Measurements from ENCODE around the gene CFAP221. TPM values are rescaled to one million over a fixed set of nuclear protein-coding genes. Genes with fewer than 3 reads are reported as not detected.

The CFAP221 gene
- total and polyA plus RNA-seq, 2 experiments from 2014 or later = 0.42 to 0.65 TPM

DNA sequence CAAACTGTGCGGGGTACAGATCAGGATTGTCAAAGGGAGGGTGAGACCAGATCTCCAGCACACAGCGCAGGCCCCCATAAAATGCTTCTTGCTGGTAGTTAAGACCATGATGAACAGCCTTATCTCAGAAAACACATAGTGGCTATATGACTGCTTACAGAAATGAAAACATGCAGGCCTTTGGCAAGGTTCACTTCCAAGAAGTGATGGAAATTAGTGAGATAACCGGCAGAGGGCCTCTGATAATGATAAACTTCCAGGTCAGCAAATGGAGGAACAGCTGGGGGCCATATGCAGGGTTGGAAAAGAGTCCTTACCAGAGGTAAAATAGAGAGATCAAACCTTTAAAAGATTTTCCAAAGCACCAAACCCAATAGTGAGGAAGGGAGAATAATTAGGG lies 46.6 kb downstream of the CFAP221 start:
- Mint-ChIP-seq H3K36me3 (ENCODE audit: low read depth) (no peaks in the 10 kb centered on the region), H3K9me3 (no peaks in the 10 kb centered on the region), H3K4me3 (no peak overlapping the region), H3K4me1 (peaks cover 2% of the 10 kb centered on the region; the same call in 2 of the 3 replicates), H3K27ac (no peak overlapping the region), H3K27me3 (ENCODE audit: insufficient read depth, low read depth, poor library complexity) (peaks cover 2% of the 10 kb centered on the region)
- Histone ChIP-seq H2AFZ (peak overlapping the region; percentile 63; the same call in 1 of the 2 replicates), H3F3A (replicated peaks; ENCODE audit: low read depth) (no peaks in the 10 kb centered on the region), H3K4me1 (ENCODE audit: insufficient read depth) (no peaks in the 10 kb centered on the region), H3K27ac (ENCODE audit: low read depth) (no peak overlapping the region), H3K36me3 (ENCODE audit: insufficient read depth) (no peaks in the 10 kb centered on the region), H3K4me3 (no peak overlapping the region), H3K27me3 (ENCODE audit: insufficient read depth) (no peaks in the 10 kb centered on the region), H4K20me1 (replicated peaks; ENCODE audit: insufficient read depth) (no peaks in the 10 kb centered on the region), H3K79me2 (replicated peaks; ENCODE audit: insufficient read depth) (no peaks in the 10 kb centered on the region), H3K9me2 (ENCODE audit: insufficient read depth) (0 out of 2 replicates have a peak, but pooled peaks cover 1% of the 10 kb centered on the region), H3K4me2 (no peak overlapping the region)
- TF ChIP-seq POLR2AphosphoS5 (IDR thresholded peaks at IDR 0.05; ENCODE audit: low read depth) = no peak
- TF ChIP-seq, protein P1, sequence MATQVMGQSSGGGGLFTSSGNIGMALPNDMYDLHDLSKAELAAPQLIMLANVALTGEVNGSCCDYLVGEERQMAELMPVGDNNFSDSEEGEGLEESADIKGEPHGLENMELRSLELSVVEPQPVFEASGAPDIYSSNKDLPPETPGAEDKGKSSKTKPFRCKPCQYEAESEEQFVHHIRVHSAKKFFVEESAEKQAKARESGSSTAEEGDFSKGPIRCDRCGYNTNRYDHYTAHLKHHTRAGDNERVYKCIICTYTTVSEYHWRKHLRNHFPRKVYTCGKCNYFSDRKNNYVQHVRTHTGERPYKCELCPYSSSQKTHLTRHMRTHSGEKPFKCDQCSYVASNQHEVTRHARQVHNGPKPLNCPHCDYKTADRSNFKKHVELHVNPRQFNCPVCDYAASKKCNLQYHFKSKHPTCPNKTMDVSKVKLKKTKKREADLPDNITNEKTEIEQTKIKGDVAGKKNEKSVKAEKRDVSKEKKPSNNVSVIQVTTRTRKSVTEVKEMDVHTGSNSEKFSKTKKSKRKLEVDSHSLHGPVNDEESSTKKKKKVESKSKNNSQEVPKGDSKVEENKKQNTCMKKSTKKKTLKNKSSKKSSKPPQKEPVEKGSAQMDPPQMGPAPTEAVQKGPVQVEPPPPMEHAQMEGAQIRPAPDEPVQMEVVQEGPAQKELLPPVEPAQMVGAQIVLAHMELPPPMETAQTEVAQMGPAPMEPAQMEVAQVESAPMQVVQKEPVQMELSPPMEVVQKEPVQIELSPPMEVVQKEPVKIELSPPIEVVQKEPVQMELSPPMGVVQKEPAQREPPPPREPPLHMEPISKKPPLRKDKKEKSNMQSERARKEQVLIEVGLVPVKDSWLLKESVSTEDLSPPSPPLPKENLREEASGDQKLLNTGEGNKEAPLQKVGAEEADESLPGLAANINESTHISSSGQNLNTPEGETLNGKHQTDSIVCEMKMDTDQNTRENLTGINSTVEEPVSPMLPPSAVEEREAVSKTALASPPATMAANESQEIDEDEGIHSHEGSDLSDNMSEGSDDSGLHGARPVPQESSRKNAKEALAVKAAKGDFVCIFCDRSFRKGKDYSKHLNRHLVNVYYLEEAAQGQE (IDR thresholded peaks at IDR 0.05; ENCODE audit: unreplicated experiment) = no peak
- TF ChIP-seq, protein P2, sequence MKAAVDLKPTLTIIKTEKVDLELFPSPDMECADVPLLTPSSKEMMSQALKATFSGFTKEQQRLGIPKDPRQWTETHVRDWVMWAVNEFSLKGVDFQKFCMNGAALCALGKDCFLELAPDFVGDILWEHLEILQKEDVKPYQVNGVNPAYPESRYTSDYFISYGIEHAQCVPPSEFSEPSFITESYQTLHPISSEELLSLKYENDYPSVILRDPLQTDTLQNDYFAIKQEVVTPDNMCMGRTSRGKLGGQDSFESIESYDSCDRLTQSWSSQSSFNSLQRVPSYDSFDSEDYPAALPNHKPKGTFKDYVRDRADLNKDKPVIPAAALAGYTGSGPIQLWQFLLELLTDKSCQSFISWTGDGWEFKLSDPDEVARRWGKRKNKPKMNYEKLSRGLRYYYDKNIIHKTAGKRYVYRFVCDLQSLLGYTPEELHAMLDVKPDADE (IDR thresholded peaks at IDR 0.05) = no peak
- TF ChIP-seq EZH2phosphoT487 (IDR thresholded peaks at IDR 0.05; ENCODE audit: unreplicated experiment) = no peak
- no peak for TF ChIP-seq ZNF331 (CRISPR knock-in tag; IDR thresholded peaks at IDR 0.05; ENCODE audit: low read depth)
- no peak for TF ChIP-seq CREB1 (CRISPR knock-in tag; IDR thresholded peaks at IDR 0.05; ENCODE audit: low read depth)
- TF ChIP-seq ZNF114 (CRISPR knock-in tag; IDR thresholded peaks at IDR 0.05) = no peak
- TF ChIP-seq EZH2 (IDR thresholded peaks at IDR 0.05; ENCODE audit: low read depth, unreplicated experiment) = no peak
- TF ChIP-seq JUNB (IDR thresholded peaks at IDR 0.05; ENCODE audit: unreplicated experiment) = no peak
- TF ChIP-seq, protein P3, sequence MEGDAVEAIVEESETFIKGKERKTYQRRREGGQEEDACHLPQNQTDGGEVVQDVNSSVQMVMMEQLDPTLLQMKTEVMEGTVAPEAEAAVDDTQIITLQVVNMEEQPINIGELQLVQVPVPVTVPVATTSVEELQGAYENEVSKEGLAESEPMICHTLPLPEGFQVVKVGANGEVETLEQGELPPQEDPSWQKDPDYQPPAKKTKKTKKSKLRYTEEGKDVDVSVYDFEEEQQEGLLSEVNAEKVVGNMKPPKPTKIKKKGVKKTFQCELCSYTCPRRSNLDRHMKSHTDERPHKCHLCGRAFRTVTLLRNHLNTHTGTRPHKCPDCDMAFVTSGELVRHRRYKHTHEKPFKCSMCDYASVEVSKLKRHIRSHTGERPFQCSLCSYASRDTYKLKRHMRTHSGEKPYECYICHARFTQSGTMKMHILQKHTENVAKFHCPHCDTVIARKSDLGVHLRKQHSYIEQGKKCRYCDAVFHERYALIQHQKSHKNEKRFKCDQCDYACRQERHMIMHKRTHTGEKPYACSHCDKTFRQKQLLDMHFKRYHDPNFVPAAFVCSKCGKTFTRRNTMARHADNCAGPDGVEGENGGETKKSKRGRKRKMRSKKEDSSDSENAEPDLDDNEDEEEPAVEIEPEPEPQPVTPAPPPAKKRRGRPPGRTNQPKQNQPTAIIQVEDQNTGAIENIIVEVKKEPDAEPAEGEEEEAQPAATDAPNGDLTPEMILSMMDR (conservative IDR thresholded peaks at IDR 0.05; ENCODE audit: low read depth in 2 of 2) = no peak
- TF ChIP-seq STAT1 (IDR thresholded peaks at IDR 0.05; ENCODE audit: unreplicated experiment) = no peak
- TF ChIP-seq, protein P4, sequence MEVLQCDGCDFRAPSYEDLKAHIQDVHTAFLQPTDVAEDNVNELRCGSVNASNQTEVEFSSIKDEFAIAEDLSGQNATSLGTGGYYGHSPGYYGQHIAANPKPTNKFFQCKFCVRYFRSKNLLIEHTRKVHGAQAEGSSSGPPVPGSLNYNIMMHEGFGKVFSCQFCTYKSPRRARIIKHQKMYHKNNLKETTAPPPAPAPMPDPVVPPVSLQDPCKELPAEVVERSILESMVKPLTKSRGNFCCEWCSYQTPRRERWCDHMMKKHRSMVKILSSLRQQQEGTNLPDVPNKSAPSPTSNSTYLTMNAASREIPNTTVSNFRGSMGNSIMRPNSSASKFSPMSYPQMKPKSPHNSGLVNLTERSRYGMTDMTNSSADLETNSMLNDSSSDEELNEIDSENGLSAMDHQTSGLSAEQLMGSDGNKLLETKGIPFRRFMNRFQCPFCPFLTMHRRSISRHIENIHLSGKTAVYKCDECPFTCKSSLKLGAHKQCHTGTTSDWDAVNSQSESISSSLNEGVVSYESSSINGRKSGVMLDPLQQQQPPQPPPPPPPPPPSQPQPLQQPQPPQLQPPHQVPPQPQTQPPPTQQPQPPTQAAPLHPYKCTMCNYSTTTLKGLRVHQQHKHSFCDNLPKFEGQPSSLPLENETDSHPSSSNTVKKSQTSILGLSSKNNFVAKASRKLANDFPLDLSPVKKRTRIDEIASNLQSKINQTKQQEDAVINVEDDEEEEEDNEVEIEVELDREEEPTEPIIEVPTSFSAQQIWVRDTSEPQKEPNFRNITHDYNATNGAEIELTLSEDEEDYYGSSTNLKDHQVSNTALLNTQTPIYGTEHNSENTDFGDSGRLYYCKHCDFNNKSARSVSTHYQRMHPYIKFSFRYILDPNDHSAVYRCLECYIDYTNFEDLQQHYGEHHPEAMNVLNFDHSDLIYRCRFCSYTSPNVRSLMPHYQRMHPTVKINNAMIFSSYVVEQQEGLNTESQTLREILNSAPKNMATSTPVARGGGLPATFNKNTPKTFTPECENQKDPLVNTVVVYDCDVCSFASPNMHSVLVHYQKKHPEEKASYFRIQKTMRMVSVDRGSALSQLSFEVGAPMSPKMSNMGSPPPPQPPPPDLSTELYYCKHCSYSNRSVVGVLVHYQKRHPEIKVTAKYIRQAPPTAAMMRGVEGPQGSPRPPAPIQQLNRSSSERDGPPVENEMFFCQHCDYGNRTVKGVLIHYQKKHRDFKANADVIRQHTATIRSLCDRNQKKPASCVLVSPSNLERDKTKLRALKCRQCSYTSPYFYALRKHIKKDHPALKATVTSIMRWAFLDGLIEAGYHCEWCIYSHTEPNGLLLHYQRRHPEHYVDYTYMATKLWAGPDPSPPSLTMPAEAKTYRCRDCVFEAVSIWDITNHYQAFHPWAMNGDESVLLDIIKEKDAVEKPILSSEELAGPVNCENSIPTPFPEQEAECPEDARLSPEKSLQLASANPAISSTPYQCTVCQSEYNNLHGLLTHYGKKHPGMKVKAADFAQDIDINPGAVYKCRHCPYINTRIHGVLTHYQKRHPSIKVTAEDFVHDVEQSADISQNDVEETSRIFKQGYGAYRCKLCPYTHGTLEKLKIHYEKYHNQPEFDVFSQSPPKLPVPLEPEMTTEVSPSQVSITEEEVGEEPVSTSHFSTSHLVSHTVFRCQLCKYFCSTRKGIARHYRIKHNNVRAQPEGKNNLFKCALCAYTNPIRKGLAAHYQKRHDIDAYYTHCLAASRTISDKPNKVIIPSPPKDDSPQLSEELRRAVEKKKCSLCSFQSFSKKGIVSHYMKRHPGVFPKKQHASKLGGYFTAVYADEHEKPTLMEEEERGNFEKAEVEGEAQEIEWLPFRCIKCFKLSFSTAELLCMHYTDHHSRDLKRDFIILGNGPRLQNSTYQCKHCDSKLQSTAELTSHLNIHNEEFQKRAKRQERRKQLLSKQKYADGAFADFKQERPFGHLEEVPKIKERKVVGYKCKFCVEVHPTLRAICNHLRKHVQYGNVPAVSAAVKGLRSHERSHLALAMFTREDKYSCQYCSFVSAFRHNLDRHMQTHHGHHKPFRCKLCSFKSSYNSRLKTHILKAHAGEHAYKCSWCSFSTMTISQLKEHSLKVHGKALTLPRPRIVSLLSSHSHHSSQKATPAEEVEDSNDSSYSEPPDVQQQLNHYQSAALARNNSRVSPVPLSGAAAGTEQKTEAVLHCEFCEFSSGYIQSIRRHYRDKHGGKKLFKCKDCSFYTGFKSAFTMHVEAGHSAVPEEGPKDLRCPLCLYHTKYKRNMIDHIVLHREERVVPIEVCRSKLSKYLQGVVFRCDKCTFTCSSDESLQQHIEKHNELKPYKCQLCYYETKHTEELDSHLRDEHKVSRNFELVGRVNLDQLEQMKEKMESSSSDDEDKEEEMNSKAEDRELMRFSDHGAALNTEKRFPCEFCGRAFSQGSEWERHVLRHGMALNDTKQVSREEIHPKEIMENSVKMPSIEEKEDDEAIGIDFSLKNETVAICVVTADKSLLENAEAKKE (CRISPR knock-in tag; IDR thresholded peaks at IDR 0.05) = no peak
- no peak for TF ChIP-seq NANOG (IDR thresholded peaks at IDR 0.05; ENCODE audit: borderline replicate concordance)
- DNase-seq (ENCODE audit: low spot score) (no peak), ATAC-seq (no peak)

All from GM23338 (cell line).